ENCODE measurements around the gene METTL16. TPM values are rescaled to one million over a fixed set of nuclear protein-coding genes. Genes with fewer than 3 reads are reported as not detected.

METTL16 gene
- total RNA-seq, 1 experiment from 2014 or later = 54.1 TPM

- no peak for DNase-seq (ENCODE audit: low spot score)
- peaks cover 36% of the 10 kb centered on the region for H3K4me1 Mint-ChIP-seq
- no peak for ATAC-seq
- H3K4me3 Mint-ChIP-seq = peak overlapping the region; percentile 80
- no peak for TF ChIP-seq ZNF263 (CRISPR knock-in tag; IDR thresholded peaks at IDR 0.05; ENCODE audit: low read depth)
- no peak for TF ChIP-seq ZNF512 (CRISPR knock-in tag; IDR thresholded peaks at IDR 0.05; ENCODE audit: borderline replicate concordance)
- no peak for TF ChIP-seq MYBL2 (CRISPR knock-in tag; IDR thresholded peaks at IDR 0.05)
- no peak for TF ChIP-seq PRRX2 (CRISPR knock-in tag; IDR thresholded peaks at IDR 0.05)
- no peak for TF ChIP-seq E2F5 (CRISPR knock-in tag; IDR thresholded peaks at IDR 0.05)
- TF ChIP-seq, protein P1, sequence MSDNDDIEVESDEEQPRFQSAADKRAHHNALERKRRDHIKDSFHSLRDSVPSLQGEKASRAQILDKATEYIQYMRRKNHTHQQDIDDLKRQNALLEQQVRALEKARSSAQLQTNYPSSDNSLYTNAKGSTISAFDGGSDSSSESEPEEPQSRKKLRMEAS (CRISPR knock-in tag; IDR thresholded peaks at IDR 0.05) = no peak
- TF ChIP-seq GABPB1 (CRISPR knock-in tag; IDR thresholded peaks at IDR 0.05) = no peak
- no peak for TF ChIP-seq ZBTB21 (CRISPR knock-in tag; IDR thresholded peaks at IDR 0.05; ENCODE audit: borderline replicate concordance)
- no peak for TF ChIP-seq FOXP1 (CRISPR knock-in tag; IDR thresholded peaks at IDR 0.05; ENCODE audit: borderline replicate concordance)
- no peak for TF ChIP-seq CDX4 (CRISPR knock-in tag; IDR thresholded peaks at IDR 0.05; ENCODE audit: borderline replicate concordance)
- TF ChIP-seq MXD4 (CRISPR knock-in tag; IDR thresholded peaks at IDR 0.05; ENCODE audit: borderline replicate concordance) = no peak
- no peak for TF ChIP-seq ZNF219 (CRISPR knock-in tag; IDR thresholded peaks at IDR 0.05; ENCODE audit: borderline replicate concordance)
- TF ChIP-seq, protein P2, sequence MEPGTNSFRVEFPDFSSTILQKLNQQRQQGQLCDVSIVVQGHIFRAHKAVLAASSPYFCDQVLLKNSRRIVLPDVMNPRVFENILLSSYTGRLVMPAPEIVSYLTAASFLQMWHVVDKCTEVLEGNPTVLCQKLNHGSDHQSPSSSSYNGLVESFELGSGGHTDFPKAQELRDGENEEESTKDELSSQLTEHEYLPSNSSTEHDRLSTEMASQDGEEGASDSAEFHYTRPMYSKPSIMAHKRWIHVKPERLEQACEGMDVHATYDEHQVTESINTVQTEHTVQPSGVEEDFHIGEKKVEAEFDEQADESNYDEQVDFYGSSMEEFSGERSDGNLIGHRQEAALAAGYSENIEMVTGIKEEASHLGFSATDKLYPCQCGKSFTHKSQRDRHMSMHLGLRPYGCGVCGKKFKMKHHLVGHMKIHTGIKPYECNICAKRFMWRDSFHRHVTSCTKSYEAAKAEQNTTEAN (CRISPR knock-in tag; IDR thresholded peaks at IDR 0.05) = no peak
- no peak for TF ChIP-seq ZNF423 (CRISPR knock-in tag; IDR thresholded peaks at IDR 0.05)
- TF ChIP-seq KAT7 (CRISPR knock-in tag; IDR thresholded peaks at IDR 0.05; ENCODE audit: borderline replicate concordance) = no peak
- ChIA-PET POLR2A (interaction anchor here (0.7 to 2.2 kb wide), 3 partner anchors 11 to 56 kb away, joined by 3 to 7 read pairs (median 3); partner anchors contain the start of gene TSR1), CTCF (interaction anchor here (1.1 to 5.2 kb wide), 7 partner anchors 9 to 333 kb away, joined by 4 to 84 read pairs (median 9); no protein-coding TSS in a partner anchor)
- H3K36me3 Mint-ChIP-seq = peaks cover 3% of the 10 kb centered on the region; the same call in 1 of the 2 replicates
- H3K27ac Mint-ChIP-seq = peak overlapping the region; percentile 78
- H3K27me3 Mint-ChIP-seq (ENCODE audit: low read depth) = no peaks in the 10 kb centered on the region
- H3K9me3 Mint-ChIP-seq = no peaks in the 10 kb centered on the region
Measured at GRCh38 chr17:2391597-2392251, 120.0 kb downstream of the METTL16 start.

GRCh38 chr17:2390199-2390836 lies 121.4 kb downstream of the METTL16 start:
- no peak overlapping the region for H3K4me3 Mint-ChIP-seq
- no peaks in the 10 kb centered on the region for H3K9me3 Mint-ChIP-seq
- peak overlapping the region; percentile 70; the same call in 1 of the 2 replicates for H3K27ac Mint-ChIP-seq
- no peak for ATAC-seq
- ChIA-PET POLR2A (no interaction called here), CTCF (interaction anchor here (3.4 to 5.2 kb wide), 2 partner anchors 8 to 26 kb away, joined by 32 to 84 read pairs; no protein-coding TSS in a partner anchor)
- H3K27me3 Mint-ChIP-seq (ENCODE audit: low read depth) = no peaks in the 10 kb centered on the region
- TF ChIP-seq ZNF121 (CRISPR knock-in tag; IDR thresholded peaks at IDR 0.05) (no peak), FOXJ3 (CRISPR knock-in tag; IDR thresholded peaks at IDR 0.05; ENCODE audit: borderline replicate concordance) (no peak), ZNF281 (CRISPR knock-in tag; IDR thresholded peaks at IDR 0.05) (no peak), SP1 (CRISPR knock-in tag; conservative IDR thresholded peaks at IDR 0.05) (no peak)
- TF ChIP-seq, protein P3, sequence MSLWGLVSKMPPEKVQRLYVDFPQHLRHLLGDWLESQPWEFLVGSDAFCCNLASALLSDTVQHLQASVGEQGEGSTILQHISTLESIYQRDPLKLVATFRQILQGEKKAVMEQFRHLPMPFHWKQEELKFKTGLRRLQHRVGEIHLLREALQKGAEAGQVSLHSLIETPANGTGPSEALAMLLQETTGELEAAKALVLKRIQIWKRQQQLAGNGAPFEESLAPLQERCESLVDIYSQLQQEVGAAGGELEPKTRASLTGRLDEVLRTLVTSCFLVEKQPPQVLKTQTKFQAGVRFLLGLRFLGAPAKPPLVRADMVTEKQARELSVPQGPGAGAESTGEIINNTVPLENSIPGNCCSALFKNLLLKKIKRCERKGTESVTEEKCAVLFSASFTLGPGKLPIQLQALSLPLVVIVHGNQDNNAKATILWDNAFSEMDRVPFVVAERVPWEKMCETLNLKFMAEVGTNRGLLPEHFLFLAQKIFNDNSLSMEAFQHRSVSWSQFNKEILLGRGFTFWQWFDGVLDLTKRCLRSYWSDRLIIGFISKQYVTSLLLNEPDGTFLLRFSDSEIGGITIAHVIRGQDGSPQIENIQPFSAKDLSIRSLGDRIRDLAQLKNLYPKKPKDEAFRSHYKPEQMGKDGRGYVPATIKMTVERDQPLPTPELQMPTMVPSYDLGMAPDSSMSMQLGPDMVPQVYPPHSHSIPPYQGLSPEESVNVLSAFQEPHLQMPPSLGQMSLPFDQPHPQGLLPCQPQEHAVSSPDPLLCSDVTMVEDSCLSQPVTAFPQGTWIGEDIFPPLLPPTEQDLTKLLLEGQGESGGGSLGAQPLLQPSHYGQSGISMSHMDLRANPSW (CRISPR knock-in tag; conservative IDR thresholded peaks at IDR 0.05; ENCODE audit: low read depth) = no peak
- TF ChIP-seq, protein P4, sequence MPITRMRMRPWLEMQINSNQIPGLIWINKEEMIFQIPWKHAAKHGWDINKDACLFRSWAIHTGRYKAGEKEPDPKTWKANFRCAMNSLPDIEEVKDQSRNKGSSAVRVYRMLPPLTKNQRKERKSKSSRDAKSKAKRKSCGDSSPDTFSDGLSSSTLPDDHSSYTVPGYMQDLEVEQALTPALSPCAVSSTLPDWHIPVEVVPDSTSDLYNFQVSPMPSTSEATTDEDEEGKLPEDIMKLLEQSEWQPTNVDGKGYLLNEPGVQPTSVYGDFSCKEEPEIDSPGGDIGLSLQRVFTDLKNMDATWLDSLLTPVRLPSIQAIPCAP (CRISPR knock-in tag; IDR thresholded peaks at IDR 0.05) = no peak
- H3K4me1 Mint-ChIP-seq = peaks cover 25% of the 10 kb centered on the region
- H3K36me3 Mint-ChIP-seq = peaks cover 3% of the 10 kb centered on the region; the same call in 1 of the 2 replicates
- DNase-seq (ENCODE audit: low spot score) = no peak
